Uterus (tissue), 2 donors: Measurements from ENCODE around the gene IGHMBP2.

Experiments
- CTCF ChIP-seq, 4 experiments: fragments of 200-600 bp in 2 of 4; fragments of 450-650 bp in 2 of 4; sonication (generic) in 2 of 4; IDR thresholded peaks; one replicate each; pipeline ENCODE4 v1.5.1; 2016 to 2019; ENCODE audit warnings: antibody characterized with exemption in 4 of 4, mild to moderate bottlenecking in 2 of 4, moderate library complexity in 1 of 4
- POLR2A ChIP-seq, 2 donors: fragments of 450-650 bp; IDR thresholded peaks; one replicate each; pipeline ENCODE4 v1.6.1; 2016; ENCODE audit warnings: antibody characterized with exemption in 2 of 2, mild to moderate bottlenecking in 1 of 2, moderate library complexity in 1 of 2

GRCh38 chr11:68983801-68984200, 80.1 kb downstream of the IGHMBP2 start:
- TF ChIP-seq CTCF (IDR thresholded peaks at IDR 0.05), result no peak
- TF ChIP-seq POLR2A (IDR thresholded peaks at IDR 0.05), result no peak
